GM23338 (cell line): ENCODE measurements around the gene FARS2. TPM values are rescaled to one million over a fixed set of nuclear protein-coding genes. Genes with fewer than 3 reads are reported as not detected.

Experiments
- ATAC-seq: fragments of 200-7000 bp; cut with Tn5 transposase; 3 replicates; pipeline ENCODE4 v1.9.1; 2020
- DNase-seq: peaks from one replicate; pipeline ENCODE4 v3.0.0-alpha.2; 2015; ENCODE audit warnings: low spot score
- H2AFZ ChIP-seq: fragments of 200-600 bp; sonication (generic); 2 replicates; pipeline ENCODE4 v1.8.0; 2016; ENCODE audit warnings: antibody characterized with exemption, mild to moderate bottlenecking, moderate library complexity
- H3F3A ChIP-seq: fragments of 200-600 bp; sonication (generic); replicated peaks from 2 replicates; pipeline ENCODE4 v1.8.0; 2017; ENCODE audit warnings: antibody characterized with exemption, mixed run types, low read depth
- H3K27ac ChIP-seq: fragments of 200-600 bp; sonication (generic); 2 replicates; pipeline ENCODE4 v1.6.1; 2016; ENCODE audit warnings: low read depth
- H3K27me3 ChIP-seq: fragments of 200-600 bp; sonication (generic); 2 replicates; pipeline ENCODE4 v1.8.0; 2016; ENCODE audit warnings: mild to moderate bottlenecking, mixed run types, moderate library complexity; ENCODE audit not compliant: insufficient read depth
- H3K36me3 ChIP-seq: fragments of 200-600 bp; sonication (generic); 2 replicates; pipeline ENCODE4 v1.8.0; 2016; ENCODE audit warnings: mild to moderate bottlenecking; ENCODE audit not compliant: insufficient read depth
- H3K4me1 ChIP-seq: fragments of 200-600 bp; sonication (generic); 2 replicates; pipeline ENCODE4 v1.8.0; 2016; ENCODE audit warnings: mild to moderate bottlenecking, moderate library complexity; ENCODE audit not compliant: insufficient read depth
- H3K4me2 ChIP-seq: fragments of 200-600 bp; sonication (generic); 2 replicates; pipeline ENCODE4 v1.7.1; 2017; ENCODE audit warnings: mixed run types
- H3K4me3 ChIP-seq: fragments of 200-600 bp; sonication (generic); 2 replicates; pipeline ENCODE4 v1.6.1; 2016; ENCODE audit warnings: mixed run types
- H3K79me2 ChIP-seq: fragments of 200-600 bp; sonication (generic); replicated peaks from 2 replicates; pipeline ENCODE4 v1.8.0; 2017; ENCODE audit warnings: mild to moderate bottlenecking; ENCODE audit not compliant: insufficient read depth
- H3K9me2 ChIP-seq: fragments of 200-600 bp; sonication (generic); 2 replicates; pipeline ENCODE4 v1.8.0; 2017; ENCODE audit not compliant: insufficient read depth
- H4K20me1 ChIP-seq: fragments of 200-600 bp; sonication (generic); replicated peaks from 2 replicates; pipeline ENCODE4 v1.8.0; 2017; ENCODE audit warnings: mild to moderate bottlenecking; ENCODE audit not compliant: insufficient read depth
- H3K27ac Mint-ChIP-seq: 2 replicates; pipeline ENCODE4 v1.8.0; 2020; ENCODE audit warnings: inconsistent platforms, mild to moderate bottlenecking, moderate library complexity, mixed read lengths
- H3K27me3 Mint-ChIP-seq: 3 replicates; pipeline ENCODE4 v1.8.0; 2022; ENCODE audit warnings: low read depth, mild to moderate bottlenecking, moderate library complexity, mixed read lengths, inconsistent platforms; ENCODE audit not compliant: insufficient read depth, poor library complexity
- H3K36me3 Mint-ChIP-seq: 3 replicates; pipeline ENCODE4 v1.8.0; 2021; ENCODE audit warnings: low read depth, mild to moderate bottlenecking, inconsistent platforms, moderate library complexity, mixed read lengths
- H3K4me1 Mint-ChIP-seq: 3 replicates; pipeline ENCODE4 v1.8.0; 2020; ENCODE audit warnings: mild to moderate bottlenecking, inconsistent platforms, mixed read lengths
- H3K4me3 Mint-ChIP-seq: 3 replicates; pipeline ENCODE4 v1.8.0; 2021; ENCODE audit warnings: moderate library complexity, mild to moderate bottlenecking, inconsistent platforms, mixed read lengths
- H3K9me3 Mint-ChIP-seq: 3 replicates; pipeline ENCODE4 v1.8.0; 2020; ENCODE audit warnings: moderate library complexity, mild to moderate bottlenecking, inconsistent platforms, mixed read lengths
- CREB1 ChIP-seq: fragments of 250-450 bp; sonication (Bioruptor Pico); IDR thresholded peaks from 2 replicates; pipeline ENCODE4 v1.5.0; 2020; ENCODE audit warnings: low read depth, mild to moderate bottlenecking, moderate library complexity
- EZH2 ChIP-seq: fragments of 200-600 bp; sonication (generic); IDR thresholded peaks from one replicate; pipeline ENCODE4 v1.8.0; 2017; ENCODE audit warnings: antibody characterized with exemption, mild to moderate bottlenecking, low read depth; ENCODE audit not compliant: unreplicated experiment
- REST ChIP-seq: IDR thresholded peaks from one replicate; pipeline ENCODE4 v1.6.1; 2018; ENCODE audit warnings: antibody characterized with exemption; ENCODE audit not compliant: unreplicated experiment
- STAT1 ChIP-seq: IDR thresholded peaks from one replicate; pipeline ENCODE4 v1.6.1; 2016; ENCODE audit warnings: antibody characterized with exemption; ENCODE audit not compliant: unreplicated experiment
- ZNF114 ChIP-seq: fragments of 250-450 bp; sonication (Bioruptor Pico); IDR thresholded peaks from 2 replicates; pipeline ENCODE4 v1.5.0; 2020; ENCODE audit warnings: mild to moderate bottlenecking, moderate library complexity
- ZNF331 ChIP-seq: fragments of 250-450 bp; sonication (Bioruptor Pico); IDR thresholded peaks from 2 replicates; pipeline ENCODE4 v1.5.0; 2020; ENCODE audit warnings: low read depth, mild to moderate bottlenecking, moderate library complexity
- polyA plus RNA-seq: library from polyadenylated mRNA; unstranded; fragments of >200 nt; fragmentation: Nextera tagmentation; extraction: Ambion mirVana; gene quantifications from 2 replicates; pipeline ENCODE4 v1.2.1, GENCODE V29; 2016
- total RNA-seq: library from RNA; depleted of rRNA; stranded (reverse); fragments of >200 nt; shearing (Covaris generic); gene quantifications from 2 replicates; pipeline ENCODE4 v1.2.3, GENCODE V29; 2014
- TF ChIP-seq, protein P1 (sequence below), 2 experiments: fragments of 200-600 bp in 1 of 2; sonication (generic) in 1 of 2; conservative IDR thresholded peaks; 2 replicates each; pipeline versions ENCODE4 v1.5.1 to v1.6.1; 2016 to 2017; ENCODE audit warnings: antibody characterized with exemption in 2 of 2, low read depth in 2 of 2, mild to moderate bottlenecking in 2 of 2, moderate library complexity in 1 of 2

The FARS2 gene
- total and polyA plus RNA-seq, 2 experiments from 2014 or later, result 7.6 to 19.0 TPM

DNA sequence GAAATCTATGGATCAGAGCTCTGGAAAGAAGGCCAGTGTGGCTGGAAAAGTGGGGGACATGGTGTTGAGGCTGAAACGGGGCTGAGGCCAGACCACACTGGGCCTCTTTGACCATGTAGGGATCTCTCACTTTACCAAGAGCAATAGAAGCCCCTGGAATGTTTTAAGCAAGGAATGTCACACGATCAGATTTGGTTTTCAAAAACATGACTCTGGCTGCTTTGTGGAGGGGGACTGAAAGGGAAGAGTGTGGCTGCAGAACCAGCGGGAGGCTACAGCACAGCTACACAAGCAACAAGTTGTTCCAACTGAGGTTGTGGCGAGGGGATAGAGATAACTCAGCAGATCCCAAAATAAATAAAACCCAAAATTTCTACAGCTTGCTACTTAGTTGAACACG, 399.5 kb downstream of the FARS2 start:
- Mint-ChIP-seq H3K27me3 (peaks cover 1% of the 10 kb centered on the region), H3K4me1 (peaks cover 22% of the 10 kb centered on the region), H3K36me3 (peaks cover 3% of the 10 kb centered on the region; the same call in 1 of the 3 replicates), H3K9me3 (no peaks in the 10 kb centered on the region), H3K27ac (peak overlapping the region; percentile 41; the same call in 1 of the 2 replicates), H3K4me3 (no peak overlapping the region)
- Histone ChIP-seq H3K27ac (no peak overlapping the region), H3K79me2 (no peaks in the 10 kb centered on the region), H3K27me3 (no peaks in the 10 kb centered on the region), H3F3A (no peaks in the 10 kb centered on the region), H2AFZ (no peak overlapping the region), H3K9me2 (peaks cover 14% of the 10 kb centered on the region), H3K36me3 (no peaks in the 10 kb centered on the region), H3K4me3 (no peak overlapping the region), H3K4me2 (no peak overlapping the region), H3K4me1 (peaks cover 17% of the 10 kb centered on the region), H4K20me1 (no peaks in the 10 kb centered on the region)
- ATAC-seq (no peak), DNase-seq (no peak)
- TF ChIP-seq REST (no peak), ZNF331 (CRISPR knock-in tag) (no peak), EZH2 (no peak), STAT1 (no peak)
- TF ChIP-seq, protein P1, sequence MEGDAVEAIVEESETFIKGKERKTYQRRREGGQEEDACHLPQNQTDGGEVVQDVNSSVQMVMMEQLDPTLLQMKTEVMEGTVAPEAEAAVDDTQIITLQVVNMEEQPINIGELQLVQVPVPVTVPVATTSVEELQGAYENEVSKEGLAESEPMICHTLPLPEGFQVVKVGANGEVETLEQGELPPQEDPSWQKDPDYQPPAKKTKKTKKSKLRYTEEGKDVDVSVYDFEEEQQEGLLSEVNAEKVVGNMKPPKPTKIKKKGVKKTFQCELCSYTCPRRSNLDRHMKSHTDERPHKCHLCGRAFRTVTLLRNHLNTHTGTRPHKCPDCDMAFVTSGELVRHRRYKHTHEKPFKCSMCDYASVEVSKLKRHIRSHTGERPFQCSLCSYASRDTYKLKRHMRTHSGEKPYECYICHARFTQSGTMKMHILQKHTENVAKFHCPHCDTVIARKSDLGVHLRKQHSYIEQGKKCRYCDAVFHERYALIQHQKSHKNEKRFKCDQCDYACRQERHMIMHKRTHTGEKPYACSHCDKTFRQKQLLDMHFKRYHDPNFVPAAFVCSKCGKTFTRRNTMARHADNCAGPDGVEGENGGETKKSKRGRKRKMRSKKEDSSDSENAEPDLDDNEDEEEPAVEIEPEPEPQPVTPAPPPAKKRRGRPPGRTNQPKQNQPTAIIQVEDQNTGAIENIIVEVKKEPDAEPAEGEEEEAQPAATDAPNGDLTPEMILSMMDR (conservative IDR thresholded peaks at IDR 0.05; ENCODE audit: low read depth in 2 of 2), result no peak

DNA sequence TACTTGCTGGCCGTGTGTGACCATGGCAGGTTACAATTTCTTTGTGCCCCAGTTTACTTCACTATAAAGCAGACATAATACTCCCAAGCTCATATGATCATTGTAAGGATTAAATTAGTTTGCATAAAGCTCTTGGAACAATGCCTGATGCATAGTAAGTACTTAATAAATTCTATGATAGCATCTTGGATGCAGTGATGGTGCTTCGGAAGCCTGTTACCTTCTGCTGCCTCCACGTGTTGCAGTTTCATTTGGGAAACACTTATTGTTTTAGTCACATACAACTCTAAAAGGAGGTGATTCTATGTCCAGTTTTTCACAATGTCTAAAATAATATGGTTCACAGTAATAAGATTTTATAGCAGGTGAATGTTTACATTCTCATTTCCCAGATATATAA, 401.5 kb downstream of the FARS2 start:
- Histone ChIP-seq H3K9me2 (peaks cover 8% of the 10 kb centered on the region; the same call in 1 of the 2 replicates), H3K27ac (no peak overlapping the region), H3K79me2 (no peaks in the 10 kb centered on the region), H3K4me2 (no peak overlapping the region), H3K4me3 (no peak overlapping the region), H3F3A (no peaks in the 10 kb centered on the region), H3K27me3 (no peaks in the 10 kb centered on the region), H2AFZ (no peak overlapping the region), H3K36me3 (no peaks in the 10 kb centered on the region), H4K20me1 (no peaks in the 10 kb centered on the region), H3K4me1 (peaks cover 17% of the 10 kb centered on the region)
- no peak for ATAC-seq
- H3K27ac Mint-ChIP-seq, result no peak overlapping the region
- H3K27me3 Mint-ChIP-seq, result peaks cover 2% of the 10 kb centered on the region
- no peaks in the 10 kb centered on the region for H3K9me3 Mint-ChIP-seq
- H3K36me3 Mint-ChIP-seq, result no peaks in the 10 kb centered on the region
- H3K4me1 Mint-ChIP-seq, result peaks cover 23% of the 10 kb centered on the region
- DNase-seq, result no peak
- no peak overlapping the region for H3K4me3 Mint-ChIP-seq
- TF ChIP-seq CREB1 (no peak), ZNF114 (CRISPR knock-in tag) (no peak)
